Adrenal gland (tissue), 12 donors: ENCODE measurements around the gene PSMB11. TPM values are rescaled to one million over a fixed set of nuclear protein-coding genes. Genes with fewer than 3 reads are reported as not detected.

Source experiments
- DNase-seq, 7 donors: peaks; one replicate each; pipeline ENCODE4 v3.0.0-alpha.2; 2019 to 2020
- H3K27ac ChIP-seq, 5 donors: fragments of 200-600 bp; sonication (generic) in 4 of 5; 1 replicate in 3 of 5; 2 replicates in 2 of 5; pipeline versions ENCODE4 v1.5.1 to v1.8.0; 2016 to 2020; ENCODE audit warnings: mild to moderate bottlenecking in 1 of 5
- H3K27me3 ChIP-seq: fragments of 200-600 bp; 2 replicates; pipeline ENCODE4 v1.8.0; 2021
- H3K36me3 ChIP-seq, 2 donors: fragments of 200-600 bp; replicated peaks in 1 of 2; 1 replicate in 1 of 2; 2 replicates in 1 of 2; pipeline versions ENCODE4 v1.5.1 to v1.8.0; 2018 to 2022
- H3K4me1 ChIP-seq, 2 donors: fragments of 200-600 bp; replicated peaks in 1 of 2; 1 replicate in 1 of 2; 2 replicates in 1 of 2; pipeline versions ENCODE4 v1.5.1 to v1.8.0; 2018 to 2021
- H3K4me3 ChIP-seq, 4 donors: fragments of 200-600 bp; sonication (generic) in 3 of 4; one replicate each; pipeline ENCODE4 v1.5.1; 2016 to 2018
- H3K9me3 ChIP-seq, 3 donors: fragments of 200-600 bp; sonication (generic) in 1 of 3; replicated peaks in 1 of 3; 1 replicate in 2 of 3; 2 replicates in 1 of 3; pipeline versions ENCODE4 v1.5.1 to v1.8.0; 2016 to 2021
- POLR2A ChIP-seq, 2 donors: fragments of 450-650 bp; IDR thresholded peaks; one replicate each; pipeline ENCODE4 v1.6.1; 2017; ENCODE audit warnings: antibody characterized with exemption in 2 of 2, mild to moderate bottlenecking in 2 of 2, moderate library complexity in 1 of 2
- WGBS, 4 donors: extraction: QIAGEN DNeasy Blood & Tissue Kit in 2 of 4; methylation state at CpG; one replicate each; pipeline versions ENCODE4 v1.1.5 to v1.1.7; 2013 to 2017; 5-methylcytosine and 5-hydroxymethylcytosine counted together
- intact Hi-C, 2 donors: fragments of 100-400 bp; cut with DNase I; formaldehyde crosslinking; loops; one replicate each; pipeline versions ENCODE4 v1.14.1 to v1.15.0; 2022 to 2023
- polyA plus RNA-seq, 3 donors: library from polyadenylated mRNA; stranded (reverse); fragments of 200-250 nt in 2 of 3; fragments of 350-450 nt in 1 of 3; fragmentation: Illumina TruSeq in 1 of 3; extraction: RNeasy Lipid Tissue Mini Kit (QIAGEN cat#74804) in 1 of 3; gene quantifications; one replicate each; pipeline ENCODE4 v1.2.3, GENCODE V29; 2013 to 2014
- total RNA-seq, 9 donors: library from RNA; depleted of rRNA in 4 of 9; stranded (reverse); fragments of >200 nt in 4 of 9; fragments of 120-200 nt in 1 of 9; fragmentation: NEBNext Ultra II Directional in 1 of 9; extraction: Animal tissue kit (Norgen Biotek cat#: 25700) in 1 of 9; gene quantifications; one replicate each; pipeline versions ENCODE4 v1.1.0 to v1.2.4, GENCODE V29; 2013 to 2023
- TF ChIP-seq, protein P1 (sequence below), 6 experiments: fragments of 450-650 bp in 4 of 6; fragments of 200-600 bp in 2 of 6; sonication (generic) in 1 of 6; IDR thresholded peaks; 1 replicate in 5 of 6; 2 replicates in 1 of 6; pipeline versions ENCODE4 v1.5.1 to v1.8.0; 2016 to 2021; ENCODE audit warnings: antibody characterized with exemption in 6 of 6, mild to moderate bottlenecking in 2 of 6, moderate library complexity in 1 of 6
- donor health status: healthy with polysubstance abuse.
- donor health status: Bipolar disorder and iron deficiency.
- donor health status: DM: yes; HTN: yes; CAD: no.
- donor health status: DM: no; HTN: no; CAD: no.
- donor health status: DM: no; HTN: no; CAD: no.
- donor health status: DM: yes; HTN: yes; CAD: no.

The PSMB11 gene
- total and polyA plus RNA-seq, 12 donors: 0.17 TPM; not detected in 11

DNA sequence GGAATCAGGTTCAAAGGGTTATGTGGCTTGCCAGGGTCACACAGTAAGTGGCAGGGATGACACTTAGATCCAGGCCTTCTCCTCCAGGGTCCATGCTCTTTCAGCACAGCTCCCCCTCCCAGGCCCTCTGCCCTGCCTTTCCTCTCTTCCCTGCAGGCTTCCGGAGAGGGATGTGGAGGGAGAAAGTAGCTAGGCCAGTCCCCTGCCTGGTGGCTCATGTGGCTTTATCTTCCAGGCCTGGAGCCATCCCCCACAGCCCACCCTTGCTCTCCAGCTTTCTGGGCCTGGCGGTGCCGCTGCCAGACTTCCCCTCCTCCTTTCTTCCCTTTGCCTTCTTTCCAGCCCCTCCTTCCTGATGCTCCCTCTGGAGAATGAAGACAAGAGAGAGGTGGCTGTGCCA is 1.7 kb downstream of the PSMB11 start:
- 80 to 90% (median 86%) methylated on average over 3 of the region's 3 CpGs for WGBS, 4 donors
- Histone ChIP-seq H3K36me3 (no peaks in the 10 kb centered on the region), H3K27me3 (no peaks in the 10 kb centered on the region), H3K4me1 (peaks cover 0 to 5% of the 10 kb centered on the region in 2 donors), H3K27ac (no peak overlapping the region), H3K9me3 (no peaks in the 10 kb centered on the region), H3K4me3 (no peak overlapping the region)
- TF ChIP-seq, protein P1, sequence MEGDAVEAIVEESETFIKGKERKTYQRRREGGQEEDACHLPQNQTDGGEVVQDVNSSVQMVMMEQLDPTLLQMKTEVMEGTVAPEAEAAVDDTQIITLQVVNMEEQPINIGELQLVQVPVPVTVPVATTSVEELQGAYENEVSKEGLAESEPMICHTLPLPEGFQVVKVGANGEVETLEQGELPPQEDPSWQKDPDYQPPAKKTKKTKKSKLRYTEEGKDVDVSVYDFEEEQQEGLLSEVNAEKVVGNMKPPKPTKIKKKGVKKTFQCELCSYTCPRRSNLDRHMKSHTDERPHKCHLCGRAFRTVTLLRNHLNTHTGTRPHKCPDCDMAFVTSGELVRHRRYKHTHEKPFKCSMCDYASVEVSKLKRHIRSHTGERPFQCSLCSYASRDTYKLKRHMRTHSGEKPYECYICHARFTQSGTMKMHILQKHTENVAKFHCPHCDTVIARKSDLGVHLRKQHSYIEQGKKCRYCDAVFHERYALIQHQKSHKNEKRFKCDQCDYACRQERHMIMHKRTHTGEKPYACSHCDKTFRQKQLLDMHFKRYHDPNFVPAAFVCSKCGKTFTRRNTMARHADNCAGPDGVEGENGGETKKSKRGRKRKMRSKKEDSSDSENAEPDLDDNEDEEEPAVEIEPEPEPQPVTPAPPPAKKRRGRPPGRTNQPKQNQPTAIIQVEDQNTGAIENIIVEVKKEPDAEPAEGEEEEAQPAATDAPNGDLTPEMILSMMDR (IDR thresholded peaks at IDR 0.05): no peak
- no peak for TF ChIP-seq POLR2A (IDR thresholded peaks at IDR 0.05)
- no peak for DNase-seq
- intact Hi-C loops: no loop called here

DNA sequence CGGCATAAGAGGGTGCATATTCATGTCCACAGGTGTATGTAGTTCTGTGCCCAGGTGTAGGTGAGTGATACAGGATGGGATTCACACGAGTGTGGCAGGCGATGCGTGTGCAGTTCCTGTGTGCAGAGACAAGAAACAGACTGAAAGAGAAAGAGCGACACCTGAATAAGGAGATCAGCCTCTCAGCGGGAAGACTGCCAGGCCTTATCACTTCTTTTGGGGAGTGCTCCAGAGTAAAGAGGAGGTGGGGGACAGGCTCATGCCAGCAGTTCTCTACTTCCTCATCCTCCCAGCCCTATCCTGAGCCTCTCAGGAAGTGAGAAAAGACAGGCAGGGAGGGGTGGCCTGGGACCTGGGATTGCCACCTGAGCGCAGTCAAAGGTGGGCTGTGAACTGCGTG is 2.8 kb downstream of the PSMB11 start:
- H3K27me3 ChIP-seq: no peaks in the 10 kb centered on the region
- no peak overlapping the region for H3K4me3 ChIP-seq
- no peak for DNase-seq
- H3K36me3 ChIP-seq: no peaks in the 10 kb centered on the region
- WGBS, 4 donors: 90 to 95% (median 92%) methylated on average over 8 of the region's 8 CpGs
- peaks cover 0 to 5% of the 10 kb centered on the region in 2 donors for H3K4me1 ChIP-seq
- no peak overlapping the region for H3K27ac ChIP-seq
- no peaks in the 10 kb centered on the region for H3K9me3 ChIP-seq
- intact Hi-C loops: no loop called here
- TF ChIP-seq POLR2A (IDR thresholded peaks at IDR 0.05): no peak
- TF ChIP-seq, protein P1 (IDR thresholded peaks at IDR 0.05): no peak

DNA sequence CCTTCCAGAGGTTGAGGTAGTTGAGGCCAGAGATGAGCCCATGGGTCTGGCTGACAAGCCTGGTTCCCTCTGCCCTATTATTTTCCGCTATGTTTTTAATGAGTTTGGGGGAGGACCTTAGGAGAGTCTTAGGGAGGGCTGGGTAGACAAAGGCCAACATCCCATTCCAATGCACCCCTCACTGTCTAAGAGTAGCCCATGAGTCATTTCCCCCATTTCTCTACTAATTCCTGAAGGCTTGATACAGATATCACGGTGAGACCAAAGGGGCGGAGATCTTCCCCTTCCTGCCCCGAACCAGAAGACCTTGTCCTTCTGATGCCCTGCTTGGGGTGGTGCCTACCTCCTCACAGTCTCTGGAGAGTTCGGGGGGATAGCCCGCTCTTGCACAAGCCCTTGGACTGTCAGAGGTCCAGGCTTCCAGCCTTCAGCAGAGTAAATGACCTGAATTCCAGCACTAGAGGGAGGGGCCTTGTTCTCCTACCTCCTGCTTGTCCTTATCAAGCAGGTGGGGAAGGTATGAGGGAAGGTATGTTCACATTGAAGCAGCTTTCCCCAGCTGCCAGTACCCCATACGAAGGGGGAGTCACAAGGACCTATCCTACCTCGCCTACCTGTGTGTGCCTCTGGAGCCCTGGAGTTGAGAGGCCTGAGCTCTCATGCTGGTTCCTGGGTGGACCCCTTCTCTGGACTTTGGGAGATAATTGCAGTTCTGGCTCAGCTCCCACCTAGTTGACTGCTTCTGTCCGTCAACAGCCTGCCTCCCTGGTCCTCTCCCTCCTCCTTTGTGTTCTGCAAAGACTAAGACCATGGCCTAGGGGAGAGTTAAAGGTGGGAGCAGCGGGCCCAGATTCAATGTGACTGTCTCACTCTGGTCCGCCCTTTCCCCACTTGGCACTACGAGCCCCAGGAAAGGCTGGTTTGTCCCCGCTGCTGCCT is 3.7 kb downstream of the PSMB11 start:
- Histone ChIP-seq H3K27me3 (no peaks in the 10 kb centered on the region), H3K4me3 (no peak overlapping the region), H3K27ac (no peak overlapping the region), H3K4me1 (no peaks in the 10 kb centered on the region), H3K9me3 (no peaks in the 10 kb centered on the region), H3K36me3 (no peaks in the 10 kb centered on the region)
- no peak for TF ChIP-seq POLR2A (IDR thresholded peaks at IDR 0.05)
- TF ChIP-seq, protein P1 (IDR thresholded peaks at IDR 0.05): no peak
- intact Hi-C loops: no loop called here
- WGBS, 4 donors: 75 to 83% (median 76%) methylated on average over 11 to 13 of the region's 13 CpGs
- no peak for DNase-seq

DNA sequence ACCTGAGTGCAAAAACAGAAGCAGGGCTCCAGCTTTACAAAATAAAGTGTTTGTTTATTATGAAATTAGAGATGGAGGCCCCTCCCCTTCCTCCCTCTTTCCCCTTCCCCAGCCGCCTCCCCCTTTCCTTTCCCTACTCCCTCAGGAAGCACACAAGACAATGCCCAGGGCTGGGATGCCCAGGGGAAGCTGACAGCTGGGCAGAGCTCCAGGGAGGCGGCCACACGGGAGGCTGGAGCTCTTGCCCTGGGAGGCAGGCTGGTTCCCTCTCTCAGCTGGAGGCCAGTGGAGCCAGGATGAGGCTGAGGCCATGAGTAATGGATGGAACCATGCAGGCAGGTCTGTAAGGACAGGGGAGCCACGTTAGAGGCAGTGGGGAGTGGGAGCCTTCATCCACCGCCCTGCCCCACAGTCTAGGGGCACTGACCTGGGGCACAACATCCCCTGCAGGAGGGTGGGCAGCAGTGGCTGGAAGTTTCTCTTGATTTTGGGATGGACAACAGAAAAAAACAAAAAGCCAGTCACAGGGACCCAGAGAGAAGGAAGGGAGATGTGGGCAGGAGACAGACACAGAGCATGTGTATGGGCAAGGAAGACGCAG is 5.1 kb downstream of the PSMB11 start:
- intact Hi-C loops: no loop called here
- WGBS, 4 donors: 72 to 94% (median 73%) methylated on average over 4 to 6 of the region's 6 CpGs
- TF ChIP-seq, protein P1 (IDR thresholded peaks at IDR 0.05): no peak
- no peak for TF ChIP-seq POLR2A (IDR thresholded peaks at IDR 0.05)
- H3K27ac ChIP-seq: no peak overlapping the region
- H3K27me3 ChIP-seq: no peaks in the 10 kb centered on the region
- no peak for DNase-seq
- H3K4me3 ChIP-seq: no peak overlapping the region
- H3K36me3 ChIP-seq: no peaks in the 10 kb centered on the region
- H3K9me3 ChIP-seq: no peaks in the 10 kb centered on the region
- no peaks in the 10 kb centered on the region for H3K4me1 ChIP-seq
